ENCODE data around the gene KLHL12. TPM values are rescaled to one million over a fixed set of nuclear protein-coding genes. Genes with fewer than 3 reads are reported as not detected.

Gene KLHL12
- total and polyA plus RNA-seq, 10 of the 15 experiments (the other 5 are each of a cell fraction or from before 2014, with no cell fraction given) = 16.0 to 53.8 (median 30.3) TPM

DNA sequence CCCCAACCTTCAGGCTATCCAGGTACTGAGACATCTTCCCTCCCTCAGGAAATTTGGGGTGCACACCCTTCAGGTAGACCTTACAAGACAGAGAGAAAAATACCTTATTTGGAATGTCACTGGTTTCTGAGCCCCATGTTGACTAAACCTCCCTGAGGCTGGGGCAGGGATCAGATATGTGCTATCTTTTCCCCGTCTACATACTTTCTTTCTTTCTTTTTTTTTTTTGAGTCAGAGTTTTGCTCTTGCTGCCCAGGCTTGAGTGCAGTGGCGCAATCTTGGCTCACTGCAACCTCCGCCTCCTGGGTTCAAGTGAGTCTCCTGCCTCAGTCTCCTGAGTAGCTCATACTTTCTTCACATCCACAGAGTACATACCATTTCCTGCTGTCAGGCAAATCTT lies 38.4 kb upstream of the KLHL12 start (continued):
- TF ChIP-seq EED (IDR thresholded peaks at IDR 0.05; ENCODE audit: low read depth) (no peak), BCL3 (IDR thresholded peaks at IDR 0.05; ENCODE audit: borderline replicate concordance, insufficient read depth, low read depth, low read length, poor library complexity, severe bottlenecking) (no peak), SMC3 (IDR thresholded peaks at IDR 0.05; ENCODE audit: borderline replicate concordance, low read length) (no peak), STAT3 (IDR thresholded peaks at IDR 0.05; ENCODE audit: low read depth, low read length) (no peak), TCF12 (IDR thresholded peaks at IDR 0.05; ENCODE audit: low read depth, low read length) (no peak), E2F4 (IDR thresholded peaks at IDR 0.05; ENCODE audit: low read depth, low read length) (no peak), NFYB (IDR thresholded peaks at IDR 0.05; ENCODE audit: insufficient read depth, low read depth, low read length) (no peak), ATF7 (IDR thresholded peaks at IDR 0.05; ENCODE audit: low read depth) (no peak)

DNA sequence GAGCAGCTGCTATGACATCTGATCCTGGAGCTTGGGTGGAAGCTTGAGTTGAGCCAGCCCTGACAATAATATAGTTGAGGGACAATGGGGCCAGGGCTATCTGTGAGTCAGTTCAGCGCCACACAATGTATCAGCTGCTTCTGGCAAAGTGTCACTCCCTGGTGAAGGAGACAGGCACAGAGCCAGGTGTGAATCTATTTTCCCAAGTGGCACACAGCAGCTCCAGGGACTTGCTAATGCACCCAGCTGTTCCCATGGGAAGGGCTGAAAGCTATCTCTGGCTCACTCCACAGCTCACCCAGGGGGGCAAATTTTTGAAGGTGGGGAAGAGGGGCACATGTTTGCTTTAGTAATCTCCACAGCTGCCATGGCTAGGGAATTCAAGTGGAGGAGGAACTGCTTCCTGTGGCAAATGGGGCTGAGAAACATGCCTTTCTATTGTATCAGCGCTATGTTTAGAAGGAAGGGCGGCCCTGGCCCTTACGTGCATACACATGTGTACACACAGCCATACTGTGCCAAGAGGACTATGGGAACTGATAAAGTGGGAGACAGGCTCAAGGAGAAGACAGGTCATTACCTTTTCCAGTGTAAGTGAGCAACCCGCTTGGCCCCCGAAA lies 37.9 kb upstream of the KLHL12 start:
- H3K79me2 ChIP-seq (ENCODE audit: control insufficient read depth, insufficient read depth, low read length) = peaks cover 7% of the 10 kb centered on the region
- no peaks in the 10 kb centered on the region for H3K27me3 ChIP-seq (replicated peaks in 1 of 2; ENCODE audit: control insufficient read depth in 2 of 2, insufficient read depth in 2 of 2, low read length in 1 of 2)
- in situ Hi-C loops (cut with MboI) (no loop called here), intact Hi-C loops (cut with micrococcal nuclease; ENCODE audit: unreplicated experiment) (no loop called here)
- H3K4me2 ChIP-seq (ENCODE audit: control insufficient read depth, insufficient read depth) = no peak overlapping the region
- no peaks in the 10 kb centered on the region; a peak in 2 of 4 replicates for H3K36me3 ChIP-seq (ENCODE audit: control insufficient read depth in 2 of 2, insufficient read depth in 2 of 2, low read length in 1 of 2)
- DNase-seq (ENCODE audit: low read depth, low spot score) = no peak
- POLR2A ChIA-PET = interaction anchor here (0.8 to 1.0 kb wide), 3 partner anchors 10 to 69 kb away, joined by 3 read pairs; no protein-coding TSS in a partner anchor
- H3K27ac ChIP-seq (ENCODE audit: control insufficient read depth, insufficient read depth) = no peak overlapping the region
- no TSS peak for BruUV-seq (replicated peaks)
- H3K4me3 ChIP-seq = no peak overlapping the region
- ATAC-seq = no peak
- 92% methylated on average over 6 of the region's 6 CpGs for WGBS (ENCODE audit: insufficient coverage, insufficient replicate concordance, low lambda C conversion rate, missing lambda C conversion rate)
- no peak overlapping the region for H3K9ac ChIP-seq (ENCODE audit: control insufficient read depth, insufficient read depth, low read length)
- SMC1A ChIA-PET (ENCODE audit: uncharacterized antibody, unreplicated experiment) = no interaction called here
- no peaks in the 10 kb centered on the region for H4K20me1 ChIP-seq (ENCODE audit: control insufficient read depth, insufficient read depth)
- CTCF ChIA-PET = no interaction called here
- peaks cover 23% of the 10 kb centered on the region for H3K4me1 ChIP-seq (ENCODE audit: control insufficient read depth, insufficient read depth, low read length)
- RAD21 ChIA-PET (ENCODE audit: unreplicated experiment) = interaction anchor here (1.0 kb wide), 1 partner anchor 12 kb away, joined by 4 read pairs; no protein-coding TSS in a partner anchor
- no peak for FAIRE-seq
- H2AFZ ChIP-seq (ENCODE audit: control insufficient read depth, low read depth, low read length) = no peak overlapping the region
- no peaks in the 10 kb centered on the region for H3K9me3 ChIP-seq (replicated peaks; ENCODE audit: control insufficient read depth, insufficient read depth, low read length)
- no peak for TF ChIP-seq SREBF1 (IDR thresholded peaks at IDR 0.05; ENCODE audit: low read length)
- no peak for TF ChIP-seq PML (IDR thresholded peaks at IDR 0.05; ENCODE audit: low read length)
- no peak for TF ChIP-seq SRF (IDR thresholded peaks at IDR 0.05; ENCODE audit: low read depth in 2 of 2, low read length in 2 of 2)
- TF ChIP-seq, protein P1, sequence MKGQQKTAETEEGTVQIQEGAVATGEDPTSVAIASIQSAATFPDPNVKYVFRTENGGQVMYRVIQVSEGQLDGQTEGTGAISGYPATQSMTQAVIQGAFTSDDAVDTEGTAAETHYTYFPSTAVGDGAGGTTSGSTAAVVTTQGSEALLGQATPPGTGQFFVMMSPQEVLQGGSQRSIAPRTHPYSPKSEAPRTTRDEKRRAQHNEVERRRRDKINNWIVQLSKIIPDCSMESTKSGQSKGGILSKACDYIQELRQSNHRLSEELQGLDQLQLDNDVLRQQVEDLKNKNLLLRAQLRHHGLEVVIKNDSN (IDR thresholded peaks at IDR 0.05; ENCODE audit: borderline replicate concordance, extremely low read length, insufficient read depth, low read depth, low read length) = no peak
- TF ChIP-seq EZH2 (IDR thresholded peaks at IDR 0.05; ENCODE audit: borderline replicate concordance, control insufficient read depth, low read depth, low read length) = no peak
- TF ChIP-seq LARP7 (IDR thresholded peaks at IDR 0.05) = no peak
- TF ChIP-seq BACH1 (IDR thresholded peaks at IDR 0.05; ENCODE audit: borderline replicate concordance) = no peak
- TF ChIP-seq CBX5 (IDR thresholded peaks at IDR 0.05; ENCODE audit: low read depth) = no peak
- no peak for TF ChIP-seq RFX5 (IDR thresholded peaks at IDR 0.05; ENCODE audit: low read depth, low read length)
